Measurements from ENCODE around the gene SLC22A6. TPM values are rescaled to one million over a fixed set of nuclear protein-coding genes. Genes with fewer than 3 reads are reported as not detected.

The SLC22A6 gene
- total RNA-seq, 1 experiment from 2014 or later: not detected

- intact Hi-C loops (cut with micrococcal nuclease): no loop called here
- BruUV-seq (replicated peaks): no TSS peak
- POLR2A ChIA-PET: no interaction called here
- no peak overlapping the region for H3K4me3 Mint-ChIP-seq (ENCODE audit: unreplicated experiment)
- H3K27me3 Mint-ChIP-seq (ENCODE audit: insufficient read depth, unreplicated experiment): peaks cover 19% of the 10 kb centered on the region
- H3K27ac Mint-ChIP-seq (ENCODE audit: low read depth, unreplicated experiment): no peak overlapping the region
- TF ChIP-seq CTCF (IDR thresholded peaks at IDR 0.05; ENCODE audit: unreplicated experiment): no peak
- CTCF ChIA-PET: interaction anchor here (0.6 kb wide), 1 partner anchor 74 kb away, joined by 5 read pairs; no protein-coding TSS in a partner anchor
- peak; percentile 34 for DNase-seq (ENCODE audit: unreplicated experiment)
- H3K4me1 Mint-ChIP-seq (ENCODE audit: insufficient read depth, unreplicated experiment): no peaks in the 10 kb centered on the region
- peaks cover 6% of the 10 kb centered on the region for H3K36me3 Mint-ChIP-seq (ENCODE audit: insufficient read depth, unreplicated experiment)
- H3K9me3 Mint-ChIP-seq (ENCODE audit: unreplicated experiment): no peaks in the 10 kb centered on the region
These were observed 4.5 kb downstream of the SLC22A6 start for GRCh38 chr11:62980133-62980760.

- TF ChIP-seq CTCF (IDR thresholded peaks at IDR 0.05; ENCODE audit: unreplicated experiment): no peak
- DNase-seq (ENCODE audit: unreplicated experiment): no peak
- no peaks in the 10 kb centered on the region for H3K9me3 Mint-ChIP-seq (ENCODE audit: unreplicated experiment)
- intact Hi-C loops (cut with micrococcal nuclease): no loop called here
- H3K27me3 Mint-ChIP-seq (ENCODE audit: insufficient read depth, unreplicated experiment): peaks cover 46% of the 10 kb centered on the region
- BruUV-seq (replicated peaks): no TSS peak
- no peak overlapping the region for H3K4me3 Mint-ChIP-seq (ENCODE audit: unreplicated experiment)
- no peaks in the 10 kb centered on the region for H3K36me3 Mint-ChIP-seq (ENCODE audit: insufficient read depth, unreplicated experiment)
- H3K27ac Mint-ChIP-seq (ENCODE audit: low read depth, unreplicated experiment): no peak overlapping the region
- H3K4me1 Mint-ChIP-seq (ENCODE audit: insufficient read depth, unreplicated experiment): no peaks in the 10 kb centered on the region
- CTCF ChIA-PET: interaction anchor here (0.6 to 3.2 kb wide), 7 partner anchors 26 to 1641 kb away, joined by 3 to 26 read pairs (median 3); no protein-coding TSS in a partner anchor
- POLR2A ChIA-PET: no interaction called here
These were observed 8.7 kb downstream of the SLC22A6 start for GRCh38 chr11:62976109-62976508.

- intact Hi-C loops (cut with micrococcal nuclease): loop anchor here (1.0 kb wide), 1 partner anchor 66 kb away; no protein-coding TSS in a partner anchor
- ChIA-PET CTCF (interaction anchor here (0.6 to 3.2 kb wide), 16 partner anchors 12 to 1509 kb away, joined by 3 to 26 read pairs (median 4); partner anchors contain the start of gene CHRM1), POLR2A (no interaction called here)
- Mint-ChIP-seq H3K4me1 (ENCODE audit: insufficient read depth, unreplicated experiment) (no peaks in the 10 kb centered on the region), H3K36me3 (ENCODE audit: insufficient read depth, unreplicated experiment) (no peaks in the 10 kb centered on the region), H3K9me3 (ENCODE audit: unreplicated experiment) (no peaks in the 10 kb centered on the region), H3K27me3 (ENCODE audit: insufficient read depth, unreplicated experiment) (peaks cover 50% of the 10 kb centered on the region), H3K4me3 (ENCODE audit: unreplicated experiment) (no peak overlapping the region), H3K27ac (ENCODE audit: low read depth, unreplicated experiment) (no peak overlapping the region)
- DNase-seq (ENCODE audit: unreplicated experiment): peak; percentile 61
- no TSS peak for BruUV-seq (replicated peaks)
- TF ChIP-seq CTCF (IDR thresholded peaks at IDR 0.05; ENCODE audit: unreplicated experiment): peak; percentile 56
These were observed 9.8 kb downstream of the SLC22A6 start for GRCh38 chr11:62974848-62975522.

- no peaks in the 10 kb centered on the region for H3K9me3 Mint-ChIP-seq (ENCODE audit: unreplicated experiment)
These were observed 19.2 kb downstream of the SLC22A6 start for GRCh38 chr11:62965574-62965973.

More at GRCh38 chr11:62965574-62965973, 19.2 kb downstream of the SLC22A6 start:
- CTCF ChIA-PET: interaction anchor here (0.7 kb wide), 1 partner anchor 174 kb away, joined by 3 read pairs; no protein-coding TSS in a partner anchor
- POLR2A ChIA-PET: no interaction called here
- H3K4me3 Mint-ChIP-seq (ENCODE audit: unreplicated experiment): no peak overlapping the region
- DNase-seq (ENCODE audit: unreplicated experiment): no peak
- H3K27me3 Mint-ChIP-seq (ENCODE audit: insufficient read depth, unreplicated experiment): peaks cover 68% of the 10 kb centered on the region
- TF ChIP-seq CTCF (IDR thresholded peaks at IDR 0.05; ENCODE audit: unreplicated experiment): no peak
- H3K36me3 Mint-ChIP-seq (ENCODE audit: insufficient read depth, unreplicated experiment): no peaks in the 10 kb centered on the region
- H3K27ac Mint-ChIP-seq (ENCODE audit: low read depth, unreplicated experiment): no peak overlapping the region
- BruUV-seq (replicated peaks): no TSS peak
- H3K4me1 Mint-ChIP-seq (ENCODE audit: insufficient read depth, unreplicated experiment): no peaks in the 10 kb centered on the region
- intact Hi-C loops (cut with micrococcal nuclease): no loop called here
